Stimulated activated CD4-positive, alpha-beta T cell treated with anti-CD3 and anti-CD28 coated beads, Interleukin-4, amount 100 ng/mL, for 48 hours (primary cell): Measurements from ENCODE around the gene CLCF1.
A peak's percentile ranks its signal among the peaks of the same experiment; 100 is the strongest.

Experiments used
- DNase-seq, 2 donors: peaks; one replicate each; pipeline ENCODE4 v3.0.0-alpha.2; 2020; ENCODE audit warnings: low read depth in 2 of 2

CLCF1 gene

DNA sequence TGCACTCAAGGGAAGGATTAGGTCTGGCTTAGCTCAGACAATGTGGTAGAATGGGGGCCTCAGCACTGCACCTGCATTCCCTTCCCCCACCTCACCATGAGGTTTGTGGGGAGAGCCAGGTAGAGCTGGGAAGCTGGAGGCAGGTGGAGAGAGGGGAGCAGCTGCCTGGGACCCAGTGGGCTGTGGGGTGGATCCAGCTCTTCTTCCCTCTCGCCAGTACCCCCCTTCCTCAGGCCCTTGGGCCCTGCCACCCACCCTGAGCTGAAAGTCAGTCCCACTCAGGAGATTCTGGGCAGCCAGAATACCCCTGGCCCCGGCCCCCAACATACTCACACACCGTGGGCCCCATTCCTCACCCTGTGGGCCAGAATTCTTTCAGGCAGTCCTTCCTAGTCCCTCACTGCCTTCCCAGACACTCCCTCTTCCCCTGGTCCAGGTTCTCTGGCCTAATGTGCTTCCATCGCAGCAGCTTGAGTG lies 17.0 kb downstream of the CLCF1 start:
- no peak for DNase-seq

DNA sequence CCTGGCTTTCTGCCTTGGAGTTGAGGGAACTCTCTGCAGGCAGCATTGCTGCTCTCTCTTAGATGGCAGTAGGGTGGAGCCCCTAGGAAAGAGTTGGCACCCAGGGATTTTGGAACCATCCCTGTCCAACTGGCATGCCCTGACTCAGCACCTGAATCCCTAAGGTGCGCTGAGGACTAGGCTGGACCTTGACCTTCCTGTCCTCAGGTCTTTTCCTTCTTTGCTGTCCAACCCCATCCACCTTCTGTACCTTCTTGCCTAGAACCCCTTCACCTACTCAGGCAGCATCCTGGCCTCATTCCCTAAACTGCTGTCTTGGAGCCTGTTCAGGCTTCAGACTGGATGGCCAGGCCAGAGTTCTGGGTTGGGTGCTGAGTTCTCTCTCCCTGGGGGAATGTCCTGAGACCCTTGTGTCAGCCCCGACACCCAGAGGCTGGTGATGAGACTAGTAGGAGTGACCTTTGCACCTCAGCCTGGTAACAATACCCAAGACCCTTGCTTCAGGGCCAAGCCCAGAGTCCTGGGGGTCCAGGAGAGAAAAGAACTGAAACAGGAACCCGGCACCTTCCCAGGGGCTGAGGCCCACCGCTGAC lies 17.5 kb downstream of the CLCF1 start:
- DNase-seq, result no peak

DNA sequence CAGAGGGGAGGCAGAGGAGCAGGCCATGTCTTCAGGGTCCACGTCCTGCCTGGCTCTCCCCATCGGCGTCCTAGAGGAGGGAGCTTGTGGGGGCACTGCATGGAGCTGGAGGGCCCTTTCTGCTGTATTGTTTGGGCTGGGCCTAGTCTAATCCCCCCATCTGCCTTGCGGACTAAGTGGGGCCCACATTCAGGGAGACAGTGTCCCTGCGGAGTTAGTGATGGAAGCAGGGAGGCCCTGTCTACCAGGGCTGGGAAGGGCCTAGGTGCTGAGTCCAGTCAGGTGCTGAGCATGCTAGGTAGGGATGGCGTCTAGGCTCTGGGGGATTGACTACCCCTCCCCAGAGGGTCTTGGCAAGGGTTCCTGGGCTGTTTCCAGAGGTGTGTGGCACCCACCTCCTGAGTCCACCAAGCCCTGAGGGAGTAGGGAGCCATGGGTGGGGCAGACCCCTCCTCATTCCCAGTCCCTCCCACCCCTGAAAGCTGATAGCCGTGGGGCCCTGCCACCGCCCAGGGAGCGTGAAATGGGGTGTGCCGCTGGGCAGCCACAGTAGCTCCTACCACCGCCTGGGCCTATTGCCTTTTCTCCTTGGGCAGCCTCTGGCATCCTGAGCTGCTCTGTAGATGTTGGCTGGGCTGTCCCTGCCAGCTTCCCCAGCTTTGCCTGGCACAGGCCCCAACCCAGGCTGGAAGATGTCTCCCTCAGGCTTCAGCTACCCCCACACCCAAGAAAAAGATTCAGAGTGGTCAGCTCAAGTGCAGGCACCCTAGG lies 18.2 kb downstream of the CLCF1 start:
- DNase-seq, result no peak

DNA sequence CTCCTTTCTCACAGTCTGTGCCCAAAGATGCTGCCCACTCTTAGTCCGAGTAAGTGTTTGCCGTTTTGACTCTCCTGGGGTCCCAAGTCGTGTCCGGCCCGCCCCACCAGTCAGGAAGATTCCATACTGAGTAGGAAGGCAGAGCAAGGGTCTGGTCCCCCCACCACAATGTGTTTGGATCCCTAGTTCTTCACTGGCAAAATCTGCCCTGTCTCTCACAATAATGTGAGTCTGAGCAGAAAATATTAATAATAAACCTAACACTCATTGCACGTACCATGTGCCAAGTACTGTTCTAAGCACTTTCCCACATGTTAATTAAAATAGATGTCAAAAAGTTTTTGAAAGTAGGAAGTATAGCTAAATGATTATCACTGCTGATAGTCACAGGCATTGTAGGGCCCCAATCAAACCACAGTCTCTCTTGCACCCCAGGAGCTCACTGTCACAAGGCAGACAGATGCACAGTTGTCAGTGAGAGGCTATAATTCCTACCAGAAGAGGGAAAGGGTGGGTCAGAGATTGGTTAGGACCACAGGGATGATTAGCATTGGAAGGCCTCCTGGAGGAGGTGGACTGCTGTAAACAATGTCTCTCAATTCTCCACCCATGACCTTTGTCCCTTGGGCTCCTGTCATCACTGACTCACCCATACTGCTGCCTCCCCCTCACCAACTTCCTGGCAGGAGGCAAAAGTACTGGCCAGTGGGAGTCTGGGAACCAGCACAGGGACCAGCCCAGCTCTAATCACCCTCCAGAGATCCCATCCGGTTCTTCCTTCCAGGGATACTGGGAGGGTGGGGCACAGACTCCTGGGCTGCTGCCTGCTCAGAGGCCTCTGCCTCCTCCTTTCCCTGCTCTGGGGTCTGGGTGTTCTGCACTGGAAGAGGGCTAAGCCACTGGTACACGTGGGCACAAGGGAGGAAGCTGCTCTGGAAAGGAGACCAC lies 19.0 kb downstream of the CLCF1 start:
- DNase-seq, result no peak

DNA sequence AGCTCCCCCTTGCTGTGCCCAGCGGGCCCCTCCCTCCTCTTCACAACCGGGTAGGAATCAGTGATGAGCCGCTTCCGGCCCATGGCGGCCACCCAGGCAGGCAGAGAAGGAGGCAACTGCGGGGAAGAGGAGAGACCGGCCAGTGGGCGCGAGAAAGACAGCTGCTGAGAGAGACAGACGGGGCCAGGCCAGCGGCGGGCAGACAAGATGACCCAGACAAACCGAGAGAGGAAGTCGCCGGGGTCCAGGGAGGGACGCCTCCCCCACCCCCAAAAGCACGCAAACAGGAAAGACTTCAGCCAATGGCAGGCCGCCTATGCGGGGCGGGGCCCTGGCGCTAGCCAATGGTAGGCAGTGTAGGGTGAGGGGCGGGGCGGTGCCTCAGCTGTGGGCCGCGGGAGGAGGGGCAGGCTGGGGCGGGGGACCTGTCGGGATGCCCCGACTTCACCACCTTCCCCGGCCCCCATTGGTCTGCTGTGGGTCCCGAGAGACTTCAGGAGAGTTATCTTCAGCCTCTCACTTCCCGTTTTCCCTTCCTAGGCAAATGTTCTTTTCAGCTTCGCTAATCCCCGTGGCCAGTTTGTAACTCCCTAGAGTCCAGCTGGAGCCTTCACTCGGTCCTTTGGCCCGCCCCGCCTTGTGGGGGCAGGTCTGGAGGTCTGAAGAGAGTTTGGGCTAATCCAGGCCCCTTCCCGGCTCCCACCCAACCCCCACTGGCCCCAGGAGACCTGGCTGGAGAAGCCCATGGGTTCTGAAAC lies 19.9 kb downstream of the CLCF1 start, which contains the start of gene POLD4:
POLD4 (minus strand) TSS at position 230 of the 758 bp plus-strand sequence; CDS start at position 83, 147 bp downstream.
- peak; percentile 94 to 96 for DNase-seq

DNA sequence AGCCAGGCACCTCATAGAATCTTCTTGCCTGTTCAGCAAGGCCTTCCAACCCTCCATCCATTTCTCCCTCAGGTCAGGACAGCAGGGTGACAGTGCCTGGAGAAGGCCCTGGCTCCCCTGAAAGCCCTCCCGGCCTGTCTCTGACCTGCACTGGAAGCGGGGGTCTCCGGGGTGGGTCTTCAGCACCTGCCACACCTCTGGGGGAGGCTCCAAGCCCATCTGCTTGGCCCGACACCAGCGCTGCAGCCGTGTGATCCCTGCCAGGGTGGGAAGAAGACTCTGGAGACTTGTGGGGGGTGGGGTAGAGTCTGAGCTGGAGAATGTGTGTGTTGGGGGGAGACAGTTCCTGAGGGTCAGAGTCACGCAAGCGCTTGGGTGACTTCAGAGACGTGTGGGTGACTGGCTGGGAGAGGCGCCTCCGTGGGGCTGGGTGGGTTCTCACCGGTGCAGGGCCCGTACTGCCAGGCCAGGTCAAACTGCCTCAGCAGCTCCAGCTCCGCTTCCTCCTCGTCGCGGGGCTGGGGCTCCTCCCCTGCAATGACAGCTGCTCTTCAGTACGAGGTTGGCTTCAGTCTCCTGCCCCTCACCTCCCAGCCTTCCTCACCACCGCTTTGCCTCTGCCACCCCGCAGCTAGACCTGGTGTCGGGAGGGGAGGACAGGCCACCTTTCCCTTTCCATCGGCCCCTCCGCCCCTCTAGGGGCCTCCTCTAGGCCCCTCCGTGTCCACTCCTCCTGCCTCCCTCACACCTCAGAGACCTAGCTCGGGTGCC lies 20.7 kb downstream of the CLCF1 start:
- no peak for DNase-seq

DNA sequence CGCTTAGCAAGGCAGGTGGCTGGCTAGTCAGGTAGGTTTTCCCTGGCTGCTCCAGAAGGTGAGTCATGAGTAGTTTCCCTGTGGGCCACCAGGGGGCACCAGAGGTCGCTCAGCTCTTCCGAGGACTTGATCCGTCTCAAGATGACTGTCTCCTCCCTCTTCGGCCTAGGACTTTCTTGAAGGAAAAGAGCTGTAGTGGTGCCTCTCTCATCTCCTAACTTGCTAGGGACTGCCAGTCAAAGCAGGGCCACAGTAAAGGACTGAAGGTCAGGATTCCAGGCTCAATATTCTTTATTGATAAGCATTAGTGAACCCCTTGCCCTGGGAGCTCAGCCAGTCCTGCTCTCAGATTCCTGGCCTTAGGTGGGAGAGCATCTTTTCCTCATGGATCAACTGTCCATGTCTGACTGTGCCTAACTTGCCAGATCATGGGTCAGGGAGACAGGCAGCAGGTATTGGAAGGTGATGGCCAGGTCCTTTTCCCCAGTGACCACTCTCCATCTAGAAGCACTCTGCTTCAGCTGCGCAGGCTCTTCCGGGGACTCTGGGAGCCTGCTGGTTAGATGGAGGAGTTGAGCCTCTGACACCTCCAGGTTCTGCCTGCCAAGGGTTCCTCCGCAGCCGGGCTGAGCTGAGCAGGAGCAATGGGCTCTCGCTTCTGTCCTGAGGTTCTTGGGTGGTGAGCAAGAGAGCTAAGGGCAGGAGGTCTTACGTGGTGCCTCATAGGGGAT lies 22.0 kb downstream of the CLCF1 start:
- DNase-seq, result peak in 1 of 2 donors; percentile 43

DNA sequence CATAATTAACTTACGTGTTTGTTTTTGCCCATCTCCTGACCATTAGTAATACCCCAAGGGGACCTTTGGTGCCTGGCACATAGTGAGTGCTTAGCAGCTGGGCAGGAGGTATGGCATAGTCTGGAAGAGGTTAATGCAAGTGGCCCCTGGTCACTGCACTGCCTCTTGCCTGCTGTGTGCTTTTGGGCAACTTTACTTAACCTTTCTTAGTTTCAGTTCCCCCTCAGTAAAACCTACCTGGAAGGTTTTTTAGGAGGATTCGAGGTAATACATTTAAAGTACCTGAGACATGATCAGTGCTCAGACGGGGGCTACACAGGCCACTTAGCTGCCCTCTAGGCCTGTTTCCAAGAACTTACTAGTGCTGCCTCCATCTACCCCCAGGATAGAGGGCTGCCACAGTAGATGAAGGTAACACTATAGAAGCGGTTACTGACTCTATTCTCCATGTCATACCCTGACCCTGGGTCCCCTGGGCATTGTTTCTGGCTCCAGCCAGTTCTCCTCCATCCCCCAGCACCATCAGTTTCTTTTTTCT lies 23.4 kb downstream of the CLCF1 start:
- no peak for DNase-seq

DNA sequence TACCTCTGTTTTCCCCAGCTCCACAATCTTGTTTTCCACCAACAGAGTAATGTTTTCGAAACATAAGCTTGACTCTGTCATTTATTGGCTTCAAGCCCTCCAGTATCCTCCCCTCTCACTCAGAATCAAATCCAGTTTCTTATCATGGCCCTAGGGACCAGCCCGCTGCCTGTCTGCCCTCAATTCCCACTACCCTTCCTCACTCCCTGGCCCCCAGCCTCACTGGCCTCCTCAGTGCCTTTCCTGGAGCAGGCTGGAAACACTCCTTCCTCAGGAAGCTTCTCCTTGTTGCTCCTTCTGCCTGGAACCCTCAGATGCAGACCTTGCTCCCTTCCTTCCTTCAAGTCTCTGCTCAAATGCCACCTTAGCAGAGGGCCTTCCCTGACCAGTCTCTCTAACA lies 23.9 kb downstream of the CLCF1 start:
- DNase-seq, result no peak

DNA sequence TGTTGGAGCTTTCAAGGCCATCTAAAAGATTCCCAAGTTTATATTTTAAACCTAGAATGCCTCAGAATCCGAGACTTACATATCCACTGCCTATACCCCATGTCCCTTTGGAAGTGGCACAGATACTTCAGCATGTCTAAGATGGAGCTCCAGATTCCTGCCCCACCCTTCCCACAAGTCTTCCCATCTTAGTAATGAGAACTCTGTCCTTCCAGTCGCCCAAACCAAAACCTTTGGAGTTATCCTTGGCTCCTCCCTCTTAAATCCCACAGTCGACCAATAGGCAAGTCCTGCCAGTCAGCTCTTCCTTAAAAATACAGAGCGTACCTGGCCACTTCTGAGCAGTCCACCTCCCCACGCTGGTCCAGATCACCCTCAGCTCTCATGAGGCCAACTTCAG lies 24.4 kb downstream of the CLCF1 start:
- no peak for DNase-seq

DNA sequence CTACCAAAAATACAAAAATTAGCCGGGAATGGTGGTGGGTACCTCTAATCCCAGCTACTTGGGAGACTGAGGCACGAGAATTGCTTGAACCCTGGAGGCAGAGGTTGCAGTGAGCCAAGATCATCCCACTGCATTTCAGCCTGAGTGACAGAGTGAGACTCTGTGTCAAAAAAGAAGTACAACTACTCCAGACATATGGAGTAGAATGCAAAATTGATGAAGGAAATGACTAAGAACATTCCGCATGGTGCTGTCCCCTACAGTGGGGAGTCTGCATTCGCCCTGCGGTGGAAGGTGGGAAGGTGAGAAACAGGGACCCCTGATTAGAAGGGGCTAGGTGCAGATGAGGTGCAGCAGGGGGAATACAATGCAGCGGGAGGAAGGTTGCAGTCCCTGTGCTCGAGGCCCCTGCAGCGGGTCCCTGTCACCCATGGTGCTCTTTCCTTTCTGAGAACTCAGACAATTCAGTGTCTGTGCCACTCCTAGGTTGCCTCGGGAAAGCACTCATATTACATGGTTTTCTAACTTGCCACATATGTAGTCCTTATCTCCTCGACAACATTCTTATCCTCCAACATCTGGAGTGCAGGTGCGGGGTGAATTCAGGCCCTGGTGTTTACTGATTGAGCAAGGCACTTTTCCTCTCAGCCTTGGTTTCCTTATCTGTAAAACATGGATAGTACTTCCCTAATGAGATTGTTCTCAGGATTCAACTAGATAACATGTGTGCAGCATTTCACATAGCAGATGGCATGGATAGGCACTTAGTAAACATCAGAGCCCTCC lies 25.2 kb downstream of the CLCF1 start:
- DNase-seq, result no peak

DNA sequence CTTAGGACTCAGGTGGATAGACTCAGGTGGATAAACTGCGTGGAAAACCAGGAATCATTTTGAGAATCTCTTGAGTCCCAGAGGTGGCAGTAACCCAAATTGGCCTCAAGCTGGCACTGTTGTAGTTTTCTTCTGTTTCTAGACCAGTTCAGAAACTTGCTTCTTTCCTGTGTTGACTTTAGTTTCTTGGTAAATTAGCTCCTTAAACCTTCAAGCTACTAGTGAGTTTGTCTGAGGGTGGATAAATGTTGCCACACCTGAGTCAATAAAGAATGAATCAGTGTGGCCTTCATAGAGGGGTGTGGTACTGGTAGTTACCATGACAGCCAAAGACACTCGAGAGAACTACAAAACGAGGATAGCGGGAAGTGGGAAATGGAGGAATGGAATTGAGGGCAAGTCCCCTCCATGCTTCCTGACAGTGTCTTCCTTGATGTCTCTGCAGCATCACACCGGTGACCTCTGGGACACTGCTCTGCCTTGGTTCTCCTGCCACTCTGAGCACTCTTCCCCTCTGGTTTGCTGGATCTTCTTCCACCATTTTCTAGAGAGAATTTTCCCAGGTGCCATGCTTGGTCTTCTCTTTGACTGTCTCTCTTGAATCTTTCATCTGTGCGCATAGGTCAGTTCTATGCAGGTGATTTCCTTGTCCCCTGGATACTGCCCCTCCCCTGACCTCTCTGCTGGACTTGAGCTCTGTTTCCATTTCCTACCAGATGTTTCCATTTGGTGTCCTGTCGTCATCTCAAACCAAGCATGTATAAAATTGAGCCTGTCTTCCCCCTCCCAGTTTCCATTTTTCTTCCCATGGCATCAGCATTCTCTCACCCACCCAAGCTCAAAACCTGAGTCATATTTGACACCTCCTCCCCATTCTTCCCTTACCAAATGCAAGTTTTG lies 27.2 kb downstream of the CLCF1 start:
- no peak for DNase-seq

DNA sequence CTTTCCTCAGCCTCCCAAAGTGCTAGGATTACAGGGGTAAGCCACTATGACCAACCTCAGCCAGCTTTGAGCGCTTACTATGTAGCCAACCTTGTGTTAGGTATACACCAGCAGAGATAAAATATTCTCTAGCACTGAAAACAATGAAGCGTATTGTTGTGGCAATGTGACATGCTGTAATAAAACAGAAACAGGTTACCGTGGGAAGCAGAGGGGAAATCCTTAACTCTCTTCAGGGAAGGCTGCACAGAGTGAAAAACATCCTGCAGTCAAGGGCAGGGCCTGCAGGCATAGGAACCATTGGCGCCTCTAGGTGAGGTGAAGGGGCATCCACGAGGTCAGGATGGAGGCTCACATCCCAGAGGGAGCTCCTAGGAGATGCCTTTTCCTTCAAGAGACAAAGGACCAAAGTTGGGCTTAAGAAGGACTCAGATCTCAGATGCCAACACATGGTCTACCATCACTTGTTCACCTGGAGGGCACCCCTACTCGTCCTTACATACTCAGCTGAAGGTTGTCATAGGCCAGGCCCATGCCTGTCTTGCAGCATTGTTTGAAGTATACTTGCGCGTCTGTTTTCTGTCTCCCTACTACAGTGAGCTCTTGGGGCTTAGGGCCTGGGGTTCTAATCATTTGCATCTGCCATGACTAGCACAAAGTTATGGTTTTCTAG lies 28.0 kb downstream of the CLCF1 start:
- no peak for DNase-seq

DNA sequence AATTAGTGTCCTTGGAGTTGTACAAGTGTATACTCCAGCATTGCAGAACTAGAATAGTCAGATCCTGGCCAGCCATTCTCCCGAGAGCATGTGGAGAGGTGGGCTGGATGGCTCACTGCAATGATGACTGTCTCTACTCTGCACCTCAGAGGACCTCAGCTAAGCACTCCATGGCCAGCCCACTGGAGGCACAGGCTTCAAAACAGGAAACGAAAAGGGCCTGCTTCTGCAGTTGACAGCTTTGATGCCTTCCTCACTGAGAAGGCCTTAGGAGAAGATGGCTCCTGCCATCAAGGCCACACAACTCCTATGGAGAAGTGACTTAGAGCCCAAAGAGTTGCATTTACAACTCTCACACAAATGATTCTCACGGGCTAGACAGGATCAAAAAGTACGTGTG lies 29.1 kb downstream of the CLCF1 start:
- DNase-seq, result no peak

DNA sequence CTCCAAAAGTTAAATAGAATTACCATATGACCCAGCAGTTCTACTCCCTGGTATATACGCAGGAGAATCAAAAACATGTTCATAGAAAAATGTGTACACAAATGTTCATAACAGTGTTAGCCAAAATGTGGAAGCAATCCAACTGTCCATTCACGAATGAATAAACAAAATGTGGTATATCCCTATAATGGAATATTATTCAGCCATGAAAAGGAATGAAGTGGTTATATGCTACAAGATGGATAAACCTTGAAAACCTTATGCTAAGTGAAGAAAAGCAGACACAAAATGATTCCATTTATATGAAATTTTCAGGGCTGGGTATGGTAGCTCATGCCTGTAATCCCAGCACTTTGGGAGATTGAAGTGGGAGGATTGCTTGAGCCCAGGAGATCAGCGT lies 36.1 kb downstream of the CLCF1 start:
- no peak for DNase-seq

DNA sequence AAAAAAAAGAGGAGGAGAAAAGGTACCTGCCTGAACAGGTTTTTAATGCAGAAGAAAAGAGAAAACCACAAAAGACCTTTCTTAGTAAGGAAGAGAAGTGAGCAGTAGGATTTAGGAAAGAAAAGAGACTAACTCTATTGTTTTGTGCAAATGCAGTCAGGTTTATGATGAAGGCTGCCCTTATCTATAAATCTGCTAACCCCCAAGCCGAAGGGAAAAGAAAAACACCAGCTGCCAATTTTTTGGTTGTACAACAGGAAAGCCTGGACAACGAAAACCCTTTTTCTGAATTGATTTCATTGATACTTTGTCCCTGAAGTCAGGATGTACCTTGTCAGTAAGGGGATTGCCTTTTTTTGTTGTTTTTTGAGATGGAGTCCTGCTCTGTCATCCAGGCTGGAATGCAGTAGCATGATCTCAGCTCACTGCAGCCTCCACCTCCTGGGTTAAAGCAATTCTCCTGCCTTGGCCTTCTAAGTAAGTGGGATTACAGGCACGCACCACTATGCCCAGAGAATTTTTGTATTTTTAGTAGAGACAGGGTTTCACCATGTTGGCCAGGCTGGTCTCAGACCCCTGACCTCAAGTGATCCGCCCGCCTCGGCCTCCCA lies 41.2 kb downstream of the CLCF1 start:
- DNase-seq, result no peak

DNA sequence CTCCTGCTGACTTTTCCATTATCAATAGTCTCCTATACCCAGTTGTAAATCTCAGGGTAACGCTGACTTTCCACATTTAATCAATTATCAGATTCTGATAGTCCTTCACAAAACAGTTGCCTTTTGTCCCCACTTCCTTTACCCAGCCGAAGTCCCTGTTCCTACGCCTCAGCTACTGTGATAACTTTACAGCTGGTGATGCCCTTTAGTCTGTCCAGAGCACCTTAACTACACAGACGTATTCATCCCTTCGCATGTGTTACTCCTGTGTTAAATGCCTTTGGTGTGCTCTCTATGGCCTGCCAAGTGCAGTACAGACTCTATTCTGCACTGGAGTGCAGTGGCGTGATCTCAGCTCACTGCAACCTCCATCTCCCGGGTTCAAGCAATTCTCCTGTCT lies 49.9 kb downstream of the CLCF1 start:
- DNase-seq, result no peak
